Neural cell (in vitro differentiated cells): ENCODE results near the gene PIM3. TPM values are rescaled to one million over a fixed set of nuclear protein-coding genes. Genes with fewer than 3 reads are reported as not detected.
A peak's percentile ranks its signal among the peaks of the same experiment; 100 is the strongest.

Source experiments
- H2AFZ ChIP-seq: fragments of 200-600, 300-800 bp; sonication (generic), shearing (Covaris generic); 2 replicates; pipeline ENCODE4 v1.6.0; 2014; ENCODE audit warnings: low read depth, mild to moderate bottlenecking, antibody characterized with exemption, low read length, moderate library complexity
- H3F3A ChIP-seq: fragments of 200-600 bp; shearing (Covaris generic); 2 replicates; pipeline ENCODE4 v1.6.1; 2016; ENCODE audit warnings: mild to moderate bottlenecking, moderate library complexity, mixed read lengths, antibody characterized with exemption, low read length; ENCODE audit not compliant: insufficient read depth, poor library complexity, severe bottlenecking
- H3K27ac ChIP-seq: fragments of 200-600, 300-800 bp; sonication (generic), shearing (Covaris generic); 2 replicates; pipeline ENCODE4 v1.5.1; 2014; ENCODE audit warnings: mild to moderate bottlenecking, low read length, moderate library complexity
- H3K27me3 ChIP-seq: fragments of 300-800, 200-600 bp; sonication (generic), shearing (Covaris generic); 2 replicates; pipeline ENCODE4 v1.6.0; 2014; ENCODE audit warnings: mild to moderate bottlenecking, low read depth, low read length, moderate library complexity; ENCODE audit not compliant: insufficient read depth
- H3K36me3 ChIP-seq: fragments of 300-800, 200-600 bp; sonication (generic), shearing (Covaris generic); 2 replicates; pipeline ENCODE4 v1.5.1; 2014; ENCODE audit warnings: mild to moderate bottlenecking, antibody characterized with exemption, low read length, moderate library complexity; ENCODE audit not compliant: insufficient read depth
- H3K4me2 ChIP-seq: fragments of 300-800, 200-600 bp; sonication (generic), shearing (Covaris generic); 2 replicates; pipeline ENCODE4 v1.6.0; 2014; ENCODE audit warnings: mild to moderate bottlenecking, low read length
- H3K4me3 ChIP-seq: fragments of 300-800, 200-600 bp; sonication (generic), shearing (Covaris generic); 2 replicates; pipeline ENCODE4 v1.5.1; 2014; ENCODE audit warnings: mild to moderate bottlenecking, low read length, moderate library complexity
- H3K79me2 ChIP-seq: fragments of 200-600 bp; shearing (Covaris generic); replicated peaks from 2 replicates; pipeline ENCODE4 v1.6.0; 2014; ENCODE audit warnings: mild to moderate bottlenecking, low read length, moderate library complexity; ENCODE audit not compliant: insufficient read depth
- H3K9ac ChIP-seq: fragments of 300-800, 200-600 bp; sonication (generic), shearing (Covaris generic); 2 replicates; pipeline ENCODE4 v1.6.1; 2016; ENCODE audit warnings: mild to moderate bottlenecking, low read length, mixed read lengths
- H3K9me2 ChIP-seq: fragments of 200-600 bp; shearing (Covaris generic); 2 replicates; pipeline ENCODE4 v1.6.1; 2016; ENCODE audit warnings: mild to moderate bottlenecking, low read length, mixed read lengths; ENCODE audit not compliant: insufficient read depth
- H3K9me3 ChIP-seq: fragments of 200-600, 300-800 bp; sonication (generic), shearing (Covaris generic); 2 replicates; pipeline ENCODE4 v1.6.1; 2016; ENCODE audit warnings: mild to moderate bottlenecking, mixed run types, low read length, moderate library complexity, mixed read lengths
- H4K20me1 ChIP-seq: fragments of 200-600 bp; shearing (Covaris generic); 2 replicates; pipeline ENCODE4 v1.6.1; 2016; ENCODE audit warnings: mild to moderate bottlenecking, mixed run types; ENCODE audit not compliant: insufficient read depth
- CTCF ChIP-seq: fragments of 450-650 bp; IDR thresholded peaks from 2 replicates; pipeline ENCODE4 v1.5.1; 2014; ENCODE audit warnings: antibody characterized with exemption, mild to moderate bottlenecking, moderate library complexity; ENCODE audit not compliant: poor library complexity, severe bottlenecking
- EP300 ChIP-seq: fragments of 450-650 bp; conservative IDR thresholded peaks from 2 replicates; pipeline ENCODE4 v1.6.1; 2014; ENCODE audit warnings: antibody characterized with exemption, mild to moderate bottlenecking, moderate library complexity; ENCODE audit not compliant: poor library complexity, severe bottlenecking
- EZH2 ChIP-seq: fragments of 200-600, 300-800 bp; shearing (Covaris generic), sonication (generic); IDR thresholded peaks from 2 replicates; pipeline ENCODE4 v1.6.1; 2014; ENCODE audit warnings: antibody characterized with exemption, low read length, borderline replicate concordance, mild to moderate bottlenecking; ENCODE audit not compliant: insufficient read depth, poor library complexity, severe bottlenecking
- MXI1 ChIP-seq: fragments of 450-650 bp; conservative IDR thresholded peaks from 2 replicates; pipeline ENCODE4 v1.6.1; 2014; ENCODE audit warnings: antibody characterized with exemption, mild to moderate bottlenecking; ENCODE audit not compliant: poor library complexity, severe bottlenecking
- POLR2AphosphoS5 ChIP-seq: IDR thresholded peaks from 2 replicates; pipeline ENCODE4 v1.6.1; 2012
- RAD21 ChIP-seq: fragments of 450-650 bp; conservative IDR thresholded peaks from 2 replicates; pipeline ENCODE4 v1.6.1; 2014; ENCODE audit warnings: antibody characterized with exemption, mild to moderate bottlenecking, moderate library complexity
- REST ChIP-seq: IDR thresholded peaks from 2 replicates; pipeline ENCODE4 v1.6.1; 2012; ENCODE audit warnings: borderline replicate concordance
- SMC3 ChIP-seq: fragments of 450-650 bp; conservative IDR thresholded peaks from 2 replicates; pipeline ENCODE4 v1.6.1; 2014; ENCODE audit warnings: antibody characterized with exemption, mild to moderate bottlenecking, moderate library complexity; ENCODE audit not compliant: poor library complexity
- TAF1 ChIP-seq: IDR thresholded peaks from 2 replicates; pipeline ENCODE4 v1.6.1; 2012; ENCODE audit warnings: low read depth
- polyA plus RNA-seq: library from polyadenylated mRNA; depleted of rRNA; stranded (reverse); fragments of >200 nt; gene quantifications from 2 replicates; pipeline ENCODE4 v1.2.3, GENCODE V29; 2014

Gene PIM3
- polyA plus RNA-seq, 1 donor from 2014 or later: 28.7 TPM

DNA sequence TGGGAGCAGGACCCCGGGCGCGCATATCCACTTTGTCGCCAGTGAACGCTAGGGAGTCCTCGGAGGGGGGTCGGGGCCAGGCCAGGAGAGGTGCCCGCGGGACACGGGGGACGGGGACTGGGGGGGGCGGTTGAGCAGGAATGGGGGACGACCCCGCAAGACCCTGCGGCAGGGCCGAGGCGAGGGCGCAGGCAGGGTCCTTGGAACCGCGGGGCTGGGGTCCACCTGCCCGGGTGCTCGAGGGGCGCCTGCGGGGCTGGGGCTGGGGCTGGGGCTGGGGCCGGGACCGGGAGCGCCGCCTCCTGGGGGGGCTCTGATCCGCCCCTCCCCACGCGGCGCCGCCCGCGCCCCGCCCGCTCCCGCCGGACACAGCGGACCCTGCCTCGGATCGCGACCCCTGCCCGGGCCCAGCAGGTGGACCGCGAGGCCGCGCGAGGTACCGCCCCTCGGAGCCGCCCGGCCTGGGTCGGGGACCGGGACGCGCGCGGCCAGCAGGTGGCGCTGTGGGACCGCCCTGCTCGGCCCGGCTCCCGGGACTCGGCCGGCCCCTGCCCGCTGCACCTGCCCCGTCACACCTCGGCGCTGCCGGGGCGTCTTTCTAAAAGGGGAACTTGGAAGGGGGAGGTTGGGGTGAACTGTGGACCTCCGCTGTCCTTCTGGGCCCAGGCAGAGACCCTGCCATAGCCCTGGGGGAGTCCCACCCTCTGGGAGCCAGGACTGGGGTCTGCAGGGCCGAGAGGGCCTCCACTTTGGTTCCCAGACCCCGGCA, 31.2 kb upstream of the PIM3 start:
- H3K9me3 ChIP-seq: no peaks in the 10 kb centered on the region
- H3K79me2 ChIP-seq: no peaks in the 10 kb centered on the region
- no peak overlapping the region for H3K4me3 ChIP-seq
- H3K4me2 ChIP-seq: no peak overlapping the region
- H3K9ac ChIP-seq: peak overlapping the region; percentile 20
- no peak overlapping the region for H3K27ac ChIP-seq
- no peak for TF ChIP-seq EP300
- no peak for TF ChIP-seq TAF1
- no peak for TF ChIP-seq REST
- no peak for TF ChIP-seq POLR2AphosphoS5
- peak; percentile 93 for TF ChIP-seq SMC3
- no peak for TF ChIP-seq MXI1
- peak; percentile 95 for TF ChIP-seq RAD21
- TF ChIP-seq EZH2: no peak
- peak; percentile 97 for TF ChIP-seq CTCF
- H3K27me3 ChIP-seq: no peaks in the 10 kb centered on the region
- H3F3A ChIP-seq: no peaks in the 10 kb centered on the region
- no peak overlapping the region for H2AFZ ChIP-seq
- H3K9me2 ChIP-seq: no peaks in the 10 kb centered on the region
- no peaks in the 10 kb centered on the region for H3K36me3 ChIP-seq
- no peaks in the 10 kb centered on the region for H4K20me1 ChIP-seq

GRCh38 chr22:49929994-49930575, 30.5 kb upstream of the PIM3 start:
- Histone ChIP-seq H3K79me2 (no peaks in the 10 kb centered on the region), H3F3A (no peaks in the 10 kb centered on the region), H2AFZ (no peak overlapping the region), H3K4me3 (no peak overlapping the region), H3K36me3 (no peaks in the 10 kb centered on the region), H3K9me2 (no peaks in the 10 kb centered on the region), H3K9ac (no peak overlapping the region), H3K4me2 (no peak overlapping the region), H4K20me1 (no peaks in the 10 kb centered on the region), H3K27me3 (no peaks in the 10 kb centered on the region), H3K9me3 (no peaks in the 10 kb centered on the region), H3K27ac (no peak overlapping the region)
- no peak for TF ChIP-seq MXI1
- no peak for TF ChIP-seq REST
- no peak for TF ChIP-seq EP300
- no peak for TF ChIP-seq CTCF
- no peak for TF ChIP-seq SMC3
- no peak for TF ChIP-seq POLR2AphosphoS5
- TF ChIP-seq EZH2: no peak
- TF ChIP-seq RAD21: no peak
- no peak for TF ChIP-seq TAF1
